Stimulated activated CD4-positive, alpha-beta T cell treated with anti-CD3 and anti-CD28 coated beads, Interleukin-1b, Interleukin-23, amount 100 ng/mL, for 1 hour (primary cell): ENCODE data around the gene ZNF184.
A peak's percentile ranks its signal among the peaks of the same experiment; 100 is the strongest.

ENCODE experiments used
- DNase-seq, 2 donors: peaks; one replicate each; pipeline ENCODE4 v3.0.0-alpha.2; 2020; ENCODE audit warnings: low read depth in 2 of 2

The ZNF184 gene

GRCh38 chr6:27479319-27480182 lies 6.6 kb upstream of the ZNF184 start:
- DNase-seq = peak; percentile 79 to 90

GRCh38 chr6:27478706-27479318 lies 5.9 kb upstream of the ZNF184 start:
- DNase-seq = peak; percentile 73 to 75

- DNase-seq = no peak
These were observed 5.3 kb upstream of the ZNF184 start for GRCh38 chr6:27478141-27478705.

- no peak for DNase-seq
These were observed 4.6 kb upstream of the ZNF184 start for GRCh38 chr6:27477318-27478013.

GRCh38 chr6:27476090-27476489 lies 3.2 kb upstream of the ZNF184 start:
- no peak for DNase-seq

- DNase-seq = no peak
These were observed 1.8 kb upstream of the ZNF184 start for GRCh38 chr6:27474672-27475071.

- DNase-seq = no peak
These were observed 1.2 kb upstream of the ZNF184 start for GRCh38 chr6:27474172-27474465.

- DNase-seq = no peak
These were observed 706 bp downstream of the ZNF184 start for GRCh38 chr6:27472182-27472616.

- DNase-seq = no peak
These were observed 1.4 kb downstream of the ZNF184 start for GRCh38 chr6:27471365-27472115.

GRCh38 chr6:27470023-27470422 lies 2.9 kb downstream of the ZNF184 start:
- no peak for DNase-seq

GRCh38 chr6:27468334-27468733 lies 4.6 kb downstream of the ZNF184 start:
- DNase-seq = no peak

- no peak for DNase-seq
These were observed 20.4 kb downstream of the ZNF184 start for GRCh38 chr6:27452496-27452897.

GRCh38 chr6:27451660-27452390 lies 21.1 kb downstream of the ZNF184 start:
- no peak for DNase-seq

- DNase-seq = no peak
These were observed 24.4 kb downstream of the ZNF184 start for GRCh38 chr6:27448456-27448855.

- no peak for DNase-seq
These were observed 30.0 kb downstream of the ZNF184 start for GRCh38 chr6:27442932-27443331.

- no peak for DNase-seq
These were observed 31.9 kb downstream of the ZNF184 start for GRCh38 chr6:27441001-27441400.

- DNase-seq = no peak
These were observed 33.5 kb downstream of the ZNF184 start for GRCh38 chr6:27439371-27439770.

GRCh38 chr6:27433714-27434113 lies 39.2 kb downstream of the ZNF184 start:
- no peak for DNase-seq

GRCh38 chr6:27428966-27429365 lies 43.9 kb downstream of the ZNF184 start:
- no peak for DNase-seq

GRCh38 chr6:27428502-27428901 lies 44.4 kb downstream of the ZNF184 start:
- no peak for DNase-seq

GRCh38 chr6:27426045-27426620 lies 46.8 kb downstream of the ZNF184 start:
- no peak for DNase-seq
